Karpas-422 (cell line): Measurements from ENCODE around the gene VDAC2. TPM values are rescaled to one million over a fixed set of nuclear protein-coding genes. Genes with fewer than 3 reads are reported as not detected.

Experiments
- DNase-seq: peaks from one replicate; pipeline ENCODE4 v3.0.0-alpha.2; 2015
- H2AFZ ChIP-seq: fragments of 200-600 bp; sonication (generic); 2 replicates; pipeline ENCODE4 v1.6.1; 2014; ENCODE audit warnings: antibody characterized with exemption, low read length, mixed read lengths
- H3K27ac ChIP-seq: fragments of 200-600 bp; sonication (generic); 2 replicates; pipeline ENCODE4 v1.5.1; 2014; ENCODE audit warnings: mild to moderate bottlenecking, low read length, moderate library complexity
- H3K27me3 ChIP-seq: fragments of 200-600 bp; sonication (generic); 2 replicates; pipeline ENCODE4 v1.6.1; 2014; ENCODE audit warnings: low read length, mixed read lengths
- H3K36me3 ChIP-seq: fragments of 200-600 bp; sonication (generic); 2 replicates; pipeline ENCODE4 v1.6.1; 2014; ENCODE audit warnings: low read length, mixed read lengths; ENCODE audit not compliant: insufficient read depth
- H3K4me1 ChIP-seq: fragments of 200-600 bp; sonication (generic); 2 replicates; pipeline ENCODE4 v1.6.1; 2014; ENCODE audit warnings: mild to moderate bottlenecking, low read length, mixed read lengths
- H3K4me2 ChIP-seq: fragments of 200-600 bp; sonication (generic); 2 replicates; pipeline ENCODE4 v1.6.1; 2014; ENCODE audit warnings: low read length, low read depth, mild to moderate bottlenecking; ENCODE audit not compliant: poor library complexity, severe bottlenecking
- H3K4me3 ChIP-seq: fragments of 200-600 bp; sonication (generic); 2 replicates; pipeline ENCODE4 v1.5.1; 2014; ENCODE audit warnings: mild to moderate bottlenecking, antibody characterized with exemption, low read length, mixed read lengths
- H3K79me2 ChIP-seq: fragments of 200-600 bp; sonication (generic); 2 replicates; pipeline ENCODE4 v1.6.1; 2014; ENCODE audit warnings: mild to moderate bottlenecking, low read length, mixed read lengths
- H3K9ac ChIP-seq: fragments of 200-600 bp; sonication (generic); 2 replicates; pipeline ENCODE4 v1.6.0; 2014; ENCODE audit warnings: low read length
- H3K9me2 ChIP-seq: fragments of 200-600 bp; sonication (generic), shearing (Covaris generic); replicated peaks from 2 replicates; pipeline ENCODE4 v1.6.0; 2014; ENCODE audit warnings: mild to moderate bottlenecking, low read length, moderate library complexity; ENCODE audit not compliant: insufficient read depth
- H3K9me3 ChIP-seq: fragments of 300-700, 200-600 bp; sonication (generic); 2 replicates; pipeline ENCODE4 v1.6.1; 2014; ENCODE audit warnings: low read length, mixed read lengths
- H4K20me1 ChIP-seq: fragments of 200-600 bp; sonication (generic); 2 replicates; pipeline ENCODE4 v1.6.1; 2014; ENCODE audit warnings: mild to moderate bottlenecking, antibody characterized with exemption, low read length, low read depth; ENCODE audit not compliant: insufficient read depth
- total RNA-seq: library from RNA; depleted of rRNA; stranded (reverse); fragments of >200 nt; shearing (Covaris generic); gene quantifications from 2 replicates; pipeline ENCODE4 v1.2.3, GENCODE V29; 2014; ENCODE audit warnings: low replicate concordance

VDAC2 gene
- total RNA-seq, 1 experiment from 2014 or later: 128 TPM

- no peak for DNase-seq
- Histone ChIP-seq H3K9me3 (no peaks in the 10 kb centered on the region), H2AFZ (no peak overlapping the region), H3K36me3 (no peaks in the 10 kb centered on the region), H3K79me2 (no peaks in the 10 kb centered on the region), H3K9ac (no peak overlapping the region), H3K9me2 (no peaks in the 10 kb centered on the region), H3K27me3 (no peaks in the 10 kb centered on the region), H3K4me3 (no peak overlapping the region), H3K27ac (no peak overlapping the region), H4K20me1 (no peaks in the 10 kb centered on the region), H3K4me2 (no peak overlapping the region), H3K4me1 (peaks cover 5% of the 10 kb centered on the region)
Measured at GRCh38 chr10:75244487-75245353, 34.1 kb downstream of the VDAC2 start.

DNA sequence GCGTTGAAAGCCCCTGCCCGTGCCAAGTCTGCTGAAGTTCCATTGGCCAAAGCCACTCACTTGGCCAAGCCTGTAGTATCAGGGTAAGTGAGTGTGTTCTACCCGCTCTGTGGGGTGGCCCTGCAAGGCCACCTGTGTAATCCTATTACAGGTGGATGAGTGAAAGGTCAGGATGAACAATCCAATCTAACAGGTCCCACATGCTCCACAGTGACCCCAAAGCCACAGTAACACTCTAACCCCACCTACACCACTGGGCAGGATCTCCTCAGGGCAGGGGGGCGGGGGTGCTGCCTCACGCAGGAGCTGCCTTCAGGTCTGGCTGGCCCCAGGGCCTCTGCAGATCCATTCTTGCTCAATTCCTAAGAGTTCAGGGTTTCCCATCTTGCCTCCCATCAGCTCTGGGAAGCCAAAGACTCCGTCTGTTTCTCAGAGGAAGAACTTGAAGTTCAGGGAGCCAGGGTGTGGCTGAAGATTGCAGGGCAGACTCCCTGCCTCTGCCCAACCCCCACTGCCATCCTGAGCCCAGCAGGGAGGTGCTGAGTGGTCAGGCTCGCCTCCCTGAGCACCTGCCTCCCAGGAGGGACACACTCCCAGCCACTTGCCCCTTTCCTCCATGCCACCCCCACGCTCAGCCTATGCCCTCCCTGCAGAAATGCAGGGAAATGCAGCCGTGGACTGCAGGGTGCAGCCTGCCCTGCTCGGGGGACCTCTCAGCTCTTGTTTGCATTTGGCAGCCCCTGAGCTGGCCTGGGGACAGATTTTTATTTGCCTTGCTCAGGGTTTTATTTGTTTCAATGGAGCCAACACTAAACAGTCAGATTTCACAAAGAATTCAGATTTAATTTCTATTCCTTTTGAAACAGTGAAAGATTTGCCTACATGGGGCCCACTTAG, 35.0 kb downstream of the VDAC2 start:
- no peaks in the 10 kb centered on the region for H4K20me1 ChIP-seq

DNA sequence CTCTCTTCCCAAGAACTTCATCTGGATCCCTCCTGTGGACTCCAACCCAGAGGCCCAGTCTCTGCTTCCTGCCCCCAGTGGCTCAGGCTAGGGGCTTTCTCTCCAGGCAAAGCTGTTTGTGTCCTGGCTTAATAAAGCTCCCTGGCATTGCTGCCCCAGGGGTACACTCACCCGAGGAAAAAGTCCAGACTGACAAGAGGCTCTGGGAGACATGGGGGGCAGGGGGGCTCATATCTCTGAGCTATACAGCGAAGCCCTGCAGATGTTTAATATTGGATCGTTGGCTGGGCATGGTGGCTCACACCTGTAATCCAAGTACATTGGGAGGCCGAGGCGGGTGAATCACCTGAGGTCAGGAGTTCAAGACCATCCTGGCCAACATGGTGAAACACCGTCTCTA, 35.9 kb downstream of the VDAC2 start:
- Histone ChIP-seq H3K79me2 (no peaks in the 10 kb centered on the region), H3K27me3 (no peaks in the 10 kb centered on the region), H3K9me3 (no peaks in the 10 kb centered on the region), H3K9me2 (no peaks in the 10 kb centered on the region), H3K36me3 (no peaks in the 10 kb centered on the region), H3K4me2 (no peak overlapping the region), H2AFZ (no peak overlapping the region), H3K4me3 (no peak overlapping the region), H3K27ac (no peak overlapping the region), H3K4me1 (peaks cover 9% of the 10 kb centered on the region), H4K20me1 (no peaks in the 10 kb centered on the region), H3K9ac (no peak overlapping the region)
- no peak for DNase-seq

More for the DNA sequence above, 35.0 kb downstream of the VDAC2 start:
- H3K9me2 ChIP-seq: no peaks in the 10 kb centered on the region
- H3K27ac ChIP-seq: no peak overlapping the region
- H3K9me3 ChIP-seq: no peaks in the 10 kb centered on the region
- H3K36me3 ChIP-seq: no peaks in the 10 kb centered on the region
- H3K79me2 ChIP-seq: no peaks in the 10 kb centered on the region
- no peak for DNase-seq
- H3K4me1 ChIP-seq: peaks cover 9% of the 10 kb centered on the region
- H3K9ac ChIP-seq: no peak overlapping the region
- no peaks in the 10 kb centered on the region for H3K27me3 ChIP-seq
- no peak overlapping the region for H3K4me3 ChIP-seq
- no peak overlapping the region for H2AFZ ChIP-seq
- H3K4me2 ChIP-seq: no peak overlapping the region

GRCh38 chr10:75247797-75248196, 37.2 kb downstream of the VDAC2 start:
- Histone ChIP-seq H3K9me3 (peaks cover 2% of the 10 kb centered on the region; the same call in 1 of the 2 replicates), H4K20me1 (no peaks in the 10 kb centered on the region), H3K4me2 (no peak overlapping the region), H3K4me1 (peaks cover 9% of the 10 kb centered on the region), H3K79me2 (no peaks in the 10 kb centered on the region), H3K4me3 (no peak overlapping the region), H3K27ac (no peak overlapping the region), H3K9ac (no peak overlapping the region), H2AFZ (no peak overlapping the region), H3K36me3 (no peaks in the 10 kb centered on the region), H3K27me3 (no peaks in the 10 kb centered on the region), H3K9me2 (no peaks in the 10 kb centered on the region)
- DNase-seq: no peak

- Histone ChIP-seq H3K4me3 (no peak overlapping the region), H3K36me3 (no peaks in the 10 kb centered on the region), H3K4me1 (peaks cover 7% of the 10 kb centered on the region), H3K9me3 (peaks cover 5% of the 10 kb centered on the region; the same call in 1 of the 2 replicates), H3K27ac (no peak overlapping the region), H4K20me1 (no peaks in the 10 kb centered on the region), H3K9me2 (no peaks in the 10 kb centered on the region), H3K4me2 (no peak overlapping the region), H3K79me2 (no peaks in the 10 kb centered on the region), H3K9ac (no peak overlapping the region), H3K27me3 (no peaks in the 10 kb centered on the region), H2AFZ (no peak overlapping the region)
- no peak for DNase-seq
Measured at GRCh38 chr10:75250934-75251333, 40.3 kb downstream of the VDAC2 start.

GRCh38 chr10:75253281-75254220, 43.0 kb downstream of the VDAC2 start:
- H3K4me3 ChIP-seq: no peak overlapping the region
- no peaks in the 10 kb centered on the region for H3K36me3 ChIP-seq
- no peaks in the 10 kb centered on the region for H3K27me3 ChIP-seq
- H3K79me2 ChIP-seq: no peaks in the 10 kb centered on the region
- H3K4me2 ChIP-seq: no peak overlapping the region
- no peak overlapping the region for H3K9ac ChIP-seq
- no peak for DNase-seq
- no peak overlapping the region for H2AFZ ChIP-seq
- peaks cover 5% of the 10 kb centered on the region; the same call in 1 of the 2 replicates for H3K9me3 ChIP-seq
- H4K20me1 ChIP-seq: no peaks in the 10 kb centered on the region
- H3K9me2 ChIP-seq: no peaks in the 10 kb centered on the region
- peaks cover 7% of the 10 kb centered on the region for H3K4me1 ChIP-seq
- H3K27ac ChIP-seq: no peak overlapping the region

GRCh38 chr10:75254739-75255138, 44.1 kb downstream of the VDAC2 start:
- peaks cover 3% of the 10 kb centered on the region for H3K4me1 ChIP-seq
- DNase-seq: no peak
- H4K20me1 ChIP-seq: no peaks in the 10 kb centered on the region
- H3K9ac ChIP-seq: no peak overlapping the region
- H3K4me2 ChIP-seq: no peak overlapping the region
- no peaks in the 10 kb centered on the region for H3K79me2 ChIP-seq
- no peak overlapping the region for H3K27ac ChIP-seq
- H2AFZ ChIP-seq: no peak overlapping the region
- H3K27me3 ChIP-seq: no peaks in the 10 kb centered on the region
- H3K9me2 ChIP-seq: no peaks in the 10 kb centered on the region
- H3K9me3 ChIP-seq: peaks cover 5% of the 10 kb centered on the region; the same call in 1 of the 2 replicates
- no peak overlapping the region for H3K4me3 ChIP-seq
- H3K36me3 ChIP-seq: no peaks in the 10 kb centered on the region
